CD4-positive, alpha-beta T cell treated with Interleukin-2 at 100 ng/mL for 4 hours (primary cell): ENCODE results near the gene PADI1.

Experiments
- DNase-seq: peaks from one replicate; pipeline ENCODE4 v3.0.0-alpha.2; 2020; ENCODE audit warnings: low spot score

Gene PADI1

GRCh38 chr1:17274186-17275170 is 69.5 kb downstream of the PADI1 start:
- peak; percentile 5 for DNase-seq

GRCh38 chr1:17276568-17276967 is 71.6 kb downstream of the PADI1 start:
- no peak for DNase-seq

GRCh38 chr1:17277511-17278159 is 72.7 kb downstream of the PADI1 start:
- DNase-seq = no peak

- no peak for DNase-seq
These were observed 74.3 kb downstream of the PADI1 start for GRCh38 chr1:17278996-17279830.

- no peak for DNase-seq
These were observed 75.5 kb downstream of the PADI1 start for GRCh38 chr1:17280436-17280835.

- no peak for DNase-seq
These were observed 76.0 kb downstream of the PADI1 start for GRCh38 chr1:17280894-17281293.

GRCh38 chr1:17281775-17282181 is 76.8 kb downstream of the PADI1 start:
- DNase-seq = no peak

GRCh38 chr1:17282836-17283235 is 77.9 kb downstream of the PADI1 start:
- DNase-seq = no peak

- DNase-seq = no peak
These were observed 81.7 kb downstream of the PADI1 start for GRCh38 chr1:17286646-17287045.

- no peak for DNase-seq
These were observed 82.3 kb downstream of the PADI1 start for GRCh38 chr1:17287130-17287776.

GRCh38 chr1:17289721-17290120 is 84.8 kb downstream of the PADI1 start:
- DNase-seq = no peak

GRCh38 chr1:17290553-17290952 is 85.6 kb downstream of the PADI1 start:
- no peak for DNase-seq

GRCh38 chr1:17292299-17293160 is 87.6 kb downstream of the PADI1 start:
- DNase-seq = no peak

GRCh38 chr1:17293681-17294425 is 88.9 kb downstream of the PADI1 start:
- no peak for DNase-seq

- DNase-seq = no peak
These were observed 90.4 kb downstream of the PADI1 start for GRCh38 chr1:17295292-17295691.
